Activated CD4-positive, alpha-beta T cell treated with anti-CD3 and anti-CD28 coated beads, Interleukin-2, amount 50 U/mL, for 48 hours (primary cell): ENCODE data around the gene BSPRY.
A peak's percentile ranks its signal among the peaks of the same experiment; 100 is the strongest.

Experiments
- DNase-seq, 2 experiments: peaks; one replicate each; pipeline ENCODE4 v3.0.0-alpha.2; 2020

BSPRY gene

DNA sequence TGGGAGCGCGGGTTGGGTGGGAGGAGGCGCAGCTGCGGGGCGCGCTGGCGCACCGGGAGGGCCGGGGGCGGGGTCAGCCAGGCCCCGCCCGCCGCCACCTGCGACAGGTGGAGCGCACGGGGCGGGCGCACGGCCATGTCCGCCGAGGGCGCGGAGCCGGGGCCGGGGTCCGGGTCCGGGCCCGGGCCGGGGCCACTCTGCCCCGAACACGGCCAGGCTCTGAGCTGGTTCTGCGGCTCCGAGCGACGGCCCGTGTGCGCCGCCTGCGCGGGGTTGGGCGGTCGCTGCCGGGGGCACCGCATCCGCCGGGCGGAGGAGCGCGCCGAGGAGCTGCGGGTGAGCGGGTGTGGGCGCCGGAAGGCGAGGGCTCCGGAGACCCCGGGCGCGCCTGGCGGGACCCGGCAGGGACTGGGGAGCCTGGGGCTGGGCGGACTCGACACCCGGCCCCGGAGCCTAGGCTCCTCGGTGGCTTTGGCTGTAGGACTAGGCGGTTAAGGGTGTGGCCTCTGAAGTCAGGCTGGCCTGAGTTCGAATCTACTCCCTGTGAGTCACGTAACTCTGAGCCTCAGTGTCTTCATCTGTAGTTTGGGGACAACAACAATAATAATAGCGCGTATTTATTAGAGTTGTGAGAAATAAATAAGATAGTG lies at the start of gene BSPRY:
Gene BSPRY, plus strand, starts transcription at position 97 of the 650 bp plus-strand sequence. Its CDS starts 39 bp downstream, at position 136.
- DNase-seq: peak; percentile 36 to 40

DNA sequence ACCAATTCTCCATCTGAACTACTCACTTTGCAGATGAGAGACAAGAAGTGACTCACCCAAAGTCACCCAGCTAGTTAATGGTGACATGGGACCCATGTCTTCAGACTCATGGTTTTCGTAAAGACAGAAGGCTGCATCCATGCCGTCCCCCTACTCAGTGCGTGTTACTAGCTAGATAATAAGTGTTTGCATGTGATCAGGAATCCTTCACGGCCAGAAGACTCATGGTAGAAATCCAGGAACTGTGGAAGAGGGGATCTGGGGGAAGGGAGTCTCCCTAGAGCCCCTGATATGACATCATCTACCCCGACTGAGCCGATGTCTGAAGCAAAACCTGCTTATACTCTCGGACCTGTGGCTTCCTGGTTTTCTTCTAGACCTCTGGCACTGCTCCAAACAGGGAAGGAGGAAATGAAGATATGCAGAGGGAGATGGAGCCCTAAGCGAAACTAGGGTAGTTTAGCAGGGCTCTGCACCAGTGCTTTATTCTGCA lies 49.5 kb upstream of the BSPRY start:
- DNase-seq: no peak

DNA sequence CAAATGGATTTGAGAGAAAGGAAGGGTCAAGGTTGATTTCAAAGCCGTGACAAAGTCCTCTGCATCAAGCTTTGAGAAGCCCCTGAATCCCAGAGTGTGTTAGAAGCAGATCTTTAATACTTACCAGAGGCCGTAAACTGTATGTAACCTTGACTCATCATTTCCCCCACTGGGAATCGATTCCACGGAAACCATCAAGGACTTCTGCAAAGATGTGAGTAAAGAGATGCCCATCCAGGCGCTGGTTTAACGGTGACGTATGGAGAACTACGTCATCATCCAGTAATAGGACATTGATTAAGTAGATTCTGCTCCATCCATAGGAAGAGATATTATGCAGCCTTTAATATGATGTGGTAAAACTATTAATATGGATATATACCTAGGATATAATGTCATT lies 47.8 kb upstream of the BSPRY start:
- DNase-seq: no peak

DNA sequence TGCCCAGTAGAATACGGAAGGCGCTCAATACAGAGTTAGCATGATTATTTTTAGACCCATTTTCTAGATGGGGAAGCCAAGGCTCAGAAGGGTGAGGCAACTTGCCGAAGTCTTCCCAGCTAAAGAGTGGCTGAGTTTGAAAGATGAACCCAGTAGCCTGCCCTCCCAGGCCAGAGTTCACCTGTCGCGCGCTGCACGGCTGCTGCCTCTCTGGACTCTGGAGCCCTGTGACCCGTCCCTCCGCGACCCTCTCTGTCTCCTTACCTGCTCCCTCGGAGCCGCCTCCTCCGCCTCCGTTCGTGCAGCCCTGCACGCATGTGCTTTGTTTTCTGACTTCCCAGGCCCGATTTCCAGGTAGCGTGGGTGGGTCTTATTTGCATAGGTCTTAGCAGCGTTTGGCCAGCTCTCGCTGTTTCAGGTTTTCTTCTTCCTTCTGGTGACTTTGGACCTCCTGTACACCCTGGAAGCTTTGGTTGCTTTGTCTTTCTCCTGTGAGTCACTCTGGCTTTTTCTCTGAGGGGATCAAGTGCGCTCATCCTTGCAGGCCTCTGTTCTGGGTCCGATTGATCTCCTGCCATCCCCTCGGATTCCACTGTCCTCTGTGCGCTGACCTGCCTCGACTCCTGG lies 46.4 kb upstream of the BSPRY start, which contains the start of gene RNF183:
Gene RNF183, minus strand, starts transcription at position 585 of the 627 bp plus-strand sequence. CDS start 5,192 bp downstream, outside the sequence.
- DNase-seq: no peak

DNA sequence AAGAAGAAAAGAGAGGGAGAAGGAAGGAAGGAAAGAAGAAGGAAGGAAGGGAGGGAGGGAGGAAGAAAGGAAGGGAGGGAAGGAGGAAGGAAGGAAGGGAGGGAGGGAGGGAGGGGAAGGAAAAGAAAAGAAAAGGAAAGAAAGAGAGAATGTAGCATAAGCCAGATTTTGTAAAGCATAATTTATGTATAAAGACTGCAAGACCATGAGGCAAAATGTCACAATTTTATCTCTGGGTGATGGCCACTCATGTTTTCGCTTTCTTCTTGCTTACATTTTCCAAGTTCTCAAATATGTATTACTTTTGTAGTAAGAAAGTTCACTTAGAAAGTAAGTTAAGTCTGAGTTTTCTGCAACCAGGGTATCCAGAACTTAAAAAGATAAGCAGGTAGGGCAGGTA lies 42.8 kb upstream of the BSPRY start:
- no peak for DNase-seq

DNA sequence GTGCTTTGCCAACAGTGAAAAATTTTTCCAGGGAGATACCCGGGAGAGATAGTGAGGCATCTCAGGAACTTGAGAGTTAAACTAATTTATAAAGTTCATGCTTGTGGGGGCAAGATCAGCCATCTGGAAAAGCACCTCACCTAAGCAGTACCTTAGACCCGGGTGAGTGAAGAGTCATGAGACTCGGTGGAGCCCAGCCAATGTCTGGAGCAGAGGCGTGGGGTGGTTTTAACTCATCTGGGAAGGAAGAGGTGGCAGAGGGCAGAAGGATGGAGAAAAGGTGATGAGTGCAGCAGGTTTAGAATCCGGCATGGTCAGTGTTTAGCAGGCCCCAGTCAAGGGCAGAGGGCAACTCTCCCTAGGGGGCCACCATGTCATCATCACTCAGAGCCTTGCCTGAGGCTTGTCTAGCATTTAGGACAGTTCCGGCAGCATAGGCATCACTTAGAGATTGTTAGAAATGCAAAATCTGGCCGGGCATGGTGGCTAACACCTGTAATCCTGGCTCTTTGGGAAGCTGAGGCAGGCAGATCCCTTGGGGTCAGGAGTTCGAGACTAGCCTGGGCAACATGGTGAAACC lies 41.9 kb upstream of the BSPRY start:
- DNase-seq: no peak

DNA sequence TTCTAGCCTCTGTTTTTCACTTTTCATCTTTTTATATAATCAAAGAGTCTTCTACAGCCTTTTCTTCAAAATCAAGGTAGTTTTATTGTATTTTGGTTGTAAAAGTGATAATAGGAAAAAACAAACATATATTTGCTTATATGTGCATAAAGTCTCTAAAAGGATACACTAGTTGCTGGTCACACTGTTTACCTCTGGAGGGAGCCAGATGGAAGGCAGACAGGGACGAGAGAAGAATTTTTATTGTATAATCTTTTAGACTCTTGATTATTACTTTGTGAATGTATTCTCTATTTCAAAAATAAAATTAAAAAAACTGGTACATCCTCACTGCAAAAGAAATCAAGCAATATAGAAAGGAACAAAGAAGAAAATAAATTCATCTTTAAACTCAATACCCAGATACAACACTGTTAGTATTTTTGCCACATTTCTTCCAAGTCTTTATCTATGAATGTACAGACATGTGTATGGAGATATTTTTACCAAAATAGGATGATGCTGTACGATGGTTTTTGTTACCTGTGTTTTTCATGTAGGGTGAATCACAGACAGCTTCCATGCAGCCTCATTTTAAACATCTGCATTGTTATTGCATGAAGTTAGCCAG lies 40.0 kb upstream of the BSPRY start:
- peak; percentile 11 to 17 for DNase-seq

DNA sequence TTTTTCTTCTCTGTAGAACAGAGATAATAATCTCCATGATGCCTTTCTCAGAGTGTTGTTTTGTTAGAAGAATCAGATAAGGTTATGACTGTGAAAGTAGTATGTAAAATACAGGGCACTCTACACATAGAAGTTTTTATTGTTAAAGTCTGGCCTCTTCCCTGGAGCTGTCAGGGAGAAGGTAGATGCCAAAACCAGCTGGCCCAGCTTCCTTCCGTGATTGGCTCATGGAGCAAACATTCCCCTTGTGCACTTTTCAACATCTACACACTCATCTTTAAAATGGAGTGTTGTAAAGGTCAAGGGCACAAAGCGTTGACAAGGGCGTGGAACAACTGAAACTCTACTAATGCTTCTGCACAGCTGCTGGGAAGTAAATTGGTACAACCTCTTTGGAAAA lies 38.8 kb upstream of the BSPRY start:
- no peak for DNase-seq

DNA sequence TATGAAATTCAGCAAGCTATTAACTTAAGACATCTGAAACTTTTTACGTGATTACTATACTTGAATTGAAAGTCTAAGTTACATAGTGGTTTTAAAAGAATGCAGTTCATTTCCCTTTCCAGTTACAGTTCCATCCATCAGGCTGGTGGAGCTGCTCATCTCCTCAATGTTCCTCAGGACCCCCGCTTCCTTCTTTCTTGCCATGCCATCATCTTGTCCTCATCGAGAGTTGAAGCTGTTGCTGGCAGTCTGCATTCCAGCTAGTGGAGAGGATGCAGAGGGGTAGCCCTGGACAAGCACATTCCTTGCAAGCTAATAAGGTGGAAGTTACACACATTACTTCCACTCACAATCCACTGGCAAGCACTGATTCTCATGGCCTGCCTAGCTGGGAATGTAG lies 37.4 kb upstream of the BSPRY start:
- DNase-seq: no peak

DNA sequence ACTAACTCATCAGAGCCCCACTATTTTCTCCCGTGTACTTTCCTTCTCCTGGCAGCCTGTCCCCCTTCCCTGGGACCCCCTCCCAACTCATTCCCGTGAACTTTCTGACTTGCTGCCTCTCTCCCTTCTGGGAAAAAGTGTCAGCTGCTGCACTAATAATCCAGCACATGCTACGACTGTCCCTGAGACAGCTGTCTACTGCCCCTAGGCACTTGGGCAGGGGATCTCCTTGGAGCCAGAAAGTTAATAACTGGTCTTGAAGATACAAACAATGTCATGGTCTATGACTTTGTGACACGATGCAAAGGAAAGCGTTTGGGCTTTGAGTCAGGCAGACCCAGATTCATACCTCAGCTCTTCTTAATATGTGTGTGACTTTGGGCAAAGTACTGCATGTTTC lies 36.1 kb upstream of the BSPRY start:
- DNase-seq: no peak

DNA sequence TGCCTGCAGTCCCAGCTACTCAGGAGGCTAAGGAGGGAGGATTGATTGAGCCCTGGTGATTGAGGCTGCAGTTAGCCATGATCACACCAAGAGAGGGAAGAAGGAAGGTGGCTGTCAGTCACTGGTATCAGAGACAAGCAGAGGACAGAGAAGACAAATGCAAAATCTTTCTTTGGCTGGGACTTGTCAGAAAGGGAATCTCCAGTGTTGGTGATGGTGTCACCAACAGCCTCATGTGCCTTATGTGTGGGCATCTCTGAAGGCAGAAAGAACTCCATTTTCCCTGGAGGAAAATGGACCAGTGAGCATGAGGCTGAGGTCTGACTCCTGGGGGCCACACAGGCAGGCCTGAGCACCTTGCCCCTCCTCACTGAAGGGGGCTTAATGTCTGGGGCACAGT lies 34.1 kb upstream of the BSPRY start:
- no peak for DNase-seq

DNA sequence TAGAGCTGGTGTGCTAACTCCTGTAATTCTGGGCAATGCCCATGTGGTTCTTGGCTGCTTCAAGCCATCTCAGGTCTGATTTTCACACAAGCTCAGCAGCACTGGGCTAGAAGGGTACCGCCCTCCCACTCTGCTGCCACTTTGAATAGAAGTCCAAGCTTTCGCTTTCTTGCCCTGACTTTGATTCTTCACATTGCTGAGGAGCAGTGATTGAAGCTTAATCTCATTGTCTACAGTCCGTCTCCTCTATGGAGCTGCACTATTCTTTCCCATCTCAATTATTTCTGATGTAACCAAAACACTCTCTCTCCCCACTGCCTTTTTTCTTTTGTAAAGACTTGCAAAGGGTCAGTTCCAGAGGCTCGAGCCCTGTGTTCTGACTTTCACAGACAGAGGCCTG lies 33.3 kb upstream of the BSPRY start:
- no peak for DNase-seq

DNA sequence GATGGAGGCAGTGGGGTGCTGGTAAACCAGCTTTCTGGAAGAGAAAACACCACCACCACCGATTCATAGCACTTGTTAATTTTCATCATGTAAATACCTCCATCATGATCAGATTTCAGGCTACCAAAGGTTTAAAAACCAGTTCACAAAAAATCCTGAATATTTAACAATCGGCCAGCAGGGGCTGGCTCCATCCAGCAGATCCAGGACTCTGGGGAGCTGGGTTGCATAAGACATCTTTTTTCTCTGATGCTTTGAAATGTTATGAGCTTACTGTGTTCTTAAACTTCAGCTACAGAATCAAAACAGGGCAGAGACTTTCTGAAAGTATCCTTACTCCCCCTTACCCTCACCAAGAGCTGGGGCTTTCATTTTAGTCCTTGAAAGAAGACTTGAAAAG lies 31.6 kb upstream of the BSPRY start:
- no peak for DNase-seq

DNA sequence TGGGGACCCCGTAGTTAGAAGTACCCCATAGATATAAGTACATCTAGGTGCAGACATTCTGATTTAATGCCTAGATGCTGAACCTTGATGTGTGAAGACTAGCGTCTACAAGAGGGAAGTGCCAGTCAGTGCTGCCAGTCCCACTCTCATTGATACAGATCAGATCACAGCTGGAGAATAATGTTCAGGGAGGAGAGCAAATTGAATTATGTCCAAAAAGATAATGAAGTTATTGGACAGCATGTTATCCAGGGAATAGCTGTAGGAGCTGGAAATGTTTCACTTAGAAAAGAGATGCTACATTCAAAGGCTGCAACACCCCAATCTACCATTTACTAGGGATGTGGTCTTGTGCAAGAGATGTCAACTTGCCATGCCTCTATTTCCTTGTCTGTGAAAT lies 30.3 kb upstream of the BSPRY start:
- no peak for DNase-seq

DNA sequence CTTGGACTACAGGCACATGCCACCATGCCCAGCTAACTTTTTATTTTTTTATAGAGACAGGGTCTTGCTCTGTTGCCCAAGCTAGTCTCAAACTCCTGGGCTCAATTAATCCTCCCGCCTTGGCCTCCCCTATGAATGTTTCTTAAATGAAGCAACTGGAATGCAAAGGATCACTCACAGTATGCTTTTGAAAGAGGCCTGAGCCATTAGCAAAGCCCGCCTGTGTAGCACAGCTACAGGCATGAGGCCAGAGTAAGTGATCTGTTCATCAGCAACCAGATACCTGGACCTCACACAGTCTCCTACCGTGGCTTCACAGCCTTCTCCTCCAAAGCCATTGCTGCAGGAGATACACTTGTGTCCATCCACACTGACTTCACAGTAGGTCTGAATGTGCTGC lies 29.3 kb upstream of the BSPRY start:
- DNase-seq: no peak

DNA sequence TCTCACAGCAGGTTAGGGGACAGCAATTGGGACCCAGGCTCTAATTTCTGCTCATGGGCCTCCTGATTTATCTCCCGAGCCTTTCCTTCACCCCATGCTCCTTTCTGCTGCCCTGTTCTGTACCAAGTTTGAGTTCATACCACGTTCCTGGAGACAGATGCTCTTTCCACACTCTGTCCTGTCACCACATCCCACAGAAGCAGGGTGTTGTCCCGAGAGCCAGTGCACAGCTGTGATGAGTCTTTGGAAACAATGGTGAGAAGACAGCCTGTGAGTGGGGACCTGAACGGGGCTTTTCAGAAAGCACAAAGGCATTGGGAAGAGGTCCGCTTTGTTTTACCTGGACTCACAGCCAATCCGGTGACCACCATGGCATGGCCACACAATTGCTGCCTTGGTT lies 26.7 kb upstream of the BSPRY start:
- no peak for DNase-seq

DNA sequence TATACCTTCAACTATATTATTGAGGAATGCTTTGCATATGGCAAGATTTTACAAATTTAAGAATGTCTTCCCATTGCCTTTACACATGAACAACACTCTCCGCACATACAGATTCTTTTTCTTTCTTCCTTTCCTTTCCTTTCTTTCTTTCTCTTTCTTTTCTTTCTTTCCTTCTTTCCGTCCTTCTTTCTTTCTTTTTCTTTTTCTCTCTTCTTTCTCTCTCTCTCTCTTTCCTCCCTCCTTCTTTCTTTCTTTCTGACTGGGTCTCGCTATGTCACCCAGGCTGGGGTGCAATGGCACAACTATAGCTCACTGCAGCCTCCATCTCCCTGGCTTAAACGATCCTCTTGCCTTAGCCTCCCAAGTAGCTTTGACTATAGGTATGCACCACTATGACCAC lies 23.1 kb upstream of the BSPRY start:
- DNase-seq: no peak

DNA sequence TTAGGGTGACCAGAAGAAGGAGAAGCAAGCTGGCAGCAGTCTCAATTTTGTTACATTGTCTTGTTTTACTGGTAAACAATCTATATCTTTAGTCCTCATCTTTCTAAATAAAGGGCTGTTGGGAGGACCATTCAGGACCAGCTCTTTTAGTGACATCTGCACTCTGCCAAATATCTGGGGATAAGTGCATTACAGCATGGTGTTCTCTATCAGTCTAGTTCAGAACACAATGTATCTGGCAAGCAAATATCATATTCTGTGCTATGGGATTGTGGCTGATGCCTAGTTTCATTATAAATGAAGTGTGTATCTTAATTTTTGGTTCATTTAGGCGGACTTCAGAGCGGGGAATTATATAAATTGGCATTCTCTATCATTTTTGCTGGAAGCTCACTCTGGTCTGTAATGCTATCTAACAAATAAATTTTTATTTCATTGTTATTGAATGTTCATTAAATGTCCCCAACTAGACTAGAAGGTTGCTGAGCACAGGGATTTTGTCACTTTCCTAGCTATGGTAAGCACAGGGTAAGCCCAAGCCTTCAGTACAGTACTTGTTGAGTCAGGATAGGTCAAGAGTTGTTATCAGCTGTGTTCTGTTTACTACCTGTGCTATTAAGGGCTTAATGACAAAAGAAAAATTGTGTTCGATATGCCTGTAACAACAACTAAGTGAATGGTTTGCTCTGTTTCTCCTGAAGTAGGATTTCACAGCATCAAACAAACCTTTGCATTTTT lies 21.1 kb upstream of the BSPRY start:
- no peak for DNase-seq

DNA sequence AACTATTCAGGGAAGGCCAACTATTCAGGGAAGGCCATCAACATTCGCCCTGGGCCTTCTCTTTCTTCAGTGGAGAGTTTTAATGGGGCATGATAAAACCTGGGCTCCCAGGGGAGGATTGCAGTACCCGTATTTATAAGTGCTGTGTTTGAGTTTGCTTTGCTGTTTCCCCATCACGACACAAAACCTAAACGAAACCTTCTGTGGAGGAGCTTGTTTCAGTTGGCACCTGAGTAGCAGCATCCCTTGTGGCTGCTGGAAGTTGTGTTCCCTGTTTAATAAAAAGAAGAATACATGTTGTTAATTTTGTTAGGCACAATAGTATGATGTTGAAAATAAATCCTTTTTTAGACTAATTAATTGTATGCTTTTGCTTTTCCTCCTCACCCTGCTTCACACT lies 17.6 kb upstream of the BSPRY start:
- no peak for DNase-seq

DNA sequence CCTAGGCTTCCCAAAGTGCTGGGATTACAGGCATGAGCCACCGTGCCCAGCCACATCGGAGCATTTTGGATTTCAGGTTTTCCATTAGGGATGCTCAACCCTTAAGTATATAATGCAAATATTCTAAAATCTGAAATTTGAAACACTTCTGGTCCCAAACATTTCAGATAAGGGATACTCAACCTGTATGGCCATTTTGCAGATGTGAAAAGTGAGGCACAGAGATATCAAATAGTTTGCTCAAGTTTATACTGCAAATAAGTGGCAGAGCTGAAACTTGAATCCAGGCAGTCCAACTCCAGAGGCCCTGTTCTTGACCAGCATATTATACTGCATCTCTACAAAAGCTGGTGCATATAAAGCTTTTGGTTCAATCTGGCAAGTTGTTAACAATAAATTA lies 11.6 kb upstream of the BSPRY start:
- DNase-seq: no peak

DNA sequence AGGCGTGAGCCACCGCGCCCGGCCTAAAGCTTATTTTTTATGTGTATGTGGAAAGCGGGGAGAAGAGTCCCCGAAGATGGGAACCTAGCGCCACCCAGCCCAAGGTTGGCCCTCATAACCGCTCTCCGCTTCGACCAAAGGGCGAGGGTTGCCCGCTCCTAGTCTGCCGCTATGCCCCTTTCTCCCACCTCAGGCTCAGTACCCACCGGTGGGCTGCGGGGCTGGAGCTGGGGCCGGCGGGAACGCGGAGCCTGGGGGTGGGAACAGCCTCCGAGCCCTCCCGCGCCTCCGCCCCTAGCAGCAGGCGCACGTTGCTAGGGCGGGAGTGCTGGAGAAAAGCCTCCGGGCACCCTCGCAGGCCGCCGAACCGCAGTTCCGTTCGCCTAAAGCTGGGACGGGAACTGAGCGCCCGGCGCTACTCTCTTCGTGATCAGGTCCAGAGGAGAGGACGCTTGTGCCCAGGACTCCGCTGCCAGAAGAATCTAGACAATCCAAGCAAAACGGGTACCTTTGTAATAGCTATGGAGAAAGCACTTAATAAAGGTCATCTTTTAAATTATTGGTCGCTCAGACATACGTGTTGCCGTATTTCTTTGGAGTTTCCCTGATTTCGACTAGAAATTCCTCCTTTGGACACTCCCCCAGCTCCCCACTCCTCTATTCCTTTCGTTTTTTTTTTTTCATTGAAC lies 9.2 kb upstream of the BSPRY start, which contains the start of gene WDR31:
Gene WDR31, minus strand, starts transcription at position 265 of the 689 bp plus-strand sequence. CDS start 8,253 bp downstream, outside the sequence.
- peak; percentile 85 to 88 for DNase-seq

DNA sequence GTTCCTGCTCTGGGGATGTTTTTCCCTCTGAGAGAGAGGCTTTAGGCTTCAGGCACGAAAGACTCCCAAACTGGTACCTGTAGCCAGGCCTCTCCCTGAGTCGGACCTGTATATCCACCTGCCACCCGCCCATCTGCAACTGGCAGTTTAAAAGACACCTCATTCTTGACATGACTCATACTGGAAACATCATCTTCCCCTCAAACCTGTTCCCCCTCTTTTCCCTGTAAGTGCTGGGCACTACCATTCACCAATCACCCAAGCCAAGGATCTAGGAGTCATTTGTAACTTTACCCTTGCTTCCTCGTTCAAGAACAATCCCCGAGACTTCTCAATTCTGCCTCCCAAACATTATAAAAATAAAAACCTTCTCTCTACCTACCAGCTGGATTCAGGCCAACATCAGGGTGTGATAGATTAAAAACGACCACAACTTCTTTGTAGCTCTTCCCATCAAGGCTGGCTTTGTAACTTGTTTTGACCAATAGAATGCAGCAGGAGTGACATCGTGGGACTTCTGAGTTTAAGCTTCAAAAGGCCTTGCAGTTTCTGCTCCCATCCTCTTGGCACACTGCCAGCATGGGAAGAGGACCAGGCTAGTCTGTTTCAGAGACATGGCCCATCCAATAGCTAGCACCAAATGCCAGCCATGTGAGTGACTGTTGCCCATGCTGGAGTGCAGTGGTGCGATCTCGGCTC lies 7.5 kb upstream of the BSPRY start:
- no peak for DNase-seq
